DOHH2 (cell line): Measurements from ENCODE around the gene LRSAM1.

Experiments used
- H3F3A ChIP-seq: fragments of 200-600 bp; sonication (generic), shearing (Covaris generic); 2 replicates; pipeline ENCODE4 v1.6.0; 2016; ENCODE audit warnings: antibody characterized with exemption, mild to moderate bottlenecking; ENCODE audit not compliant: control insufficient read depth, insufficient read depth
- H3K27ac ChIP-seq: fragments of 200-600 bp; sonication (generic); 2 replicates; pipeline ENCODE4 v1.5.1; 2014; ENCODE audit warnings: low read depth, mild to moderate bottlenecking, low read length, moderate library complexity
- H3K27me3 ChIP-seq: fragments of 200-600 bp; sonication (generic); 2 replicates; pipeline ENCODE4 v1.6.1; 2014; ENCODE audit warnings: mild to moderate bottlenecking, low read length, mixed read lengths; ENCODE audit not compliant: control insufficient read depth
- H3K36me3 ChIP-seq: fragments of 200-600 bp; sonication (generic); 2 replicates; pipeline ENCODE4 v1.6.1; 2014; ENCODE audit warnings: mild to moderate bottlenecking, low read length, moderate library complexity, mixed read lengths; ENCODE audit not compliant: control insufficient read depth
- H3K4me1 ChIP-seq: fragments of 200-600 bp; sonication (generic); 2 replicates; pipeline ENCODE4 v1.6.1; 2014; ENCODE audit warnings: mild to moderate bottlenecking, low read length, mixed read lengths; ENCODE audit not compliant: control insufficient read depth
- H3K4me2 ChIP-seq: fragments of 200-600 bp; sonication (generic); 2 replicates; pipeline ENCODE4 v1.6.0; 2014; ENCODE audit warnings: mild to moderate bottlenecking, low read length, moderate library complexity
- H3K4me3 ChIP-seq: fragments of 200-600 bp; sonication (generic); 2 replicates; pipeline ENCODE4 v1.5.1; 2014; ENCODE audit warnings: mild to moderate bottlenecking, low read length, mixed read lengths
- H3K79me2 ChIP-seq: fragments of 200-600 bp; sonication (generic); 2 replicates; pipeline ENCODE4 v1.6.1; 2014; ENCODE audit warnings: mild to moderate bottlenecking, low read length, mixed read lengths; ENCODE audit not compliant: control insufficient read depth
- H3K9me2 ChIP-seq: fragments of 200-600 bp; sonication (generic); replicated peaks from 2 replicates; pipeline ENCODE4 v1.6.1; 2014; ENCODE audit warnings: mild to moderate bottlenecking, low read length, mixed read lengths; ENCODE audit not compliant: control insufficient read depth
- H3K9me3 ChIP-seq: fragments of 200-600 bp; sonication (generic); 2 replicates; pipeline ENCODE4 v1.6.1; 2014; ENCODE audit warnings: antibody characterized with exemption, low read length, mixed read lengths; ENCODE audit not compliant: control insufficient read depth, insufficient read depth
- H4K20me1 ChIP-seq: fragments of 200-600 bp; sonication (generic); 2 replicates; pipeline ENCODE4 v1.6.0; 2014; ENCODE audit warnings: low read depth, mild to moderate bottlenecking, antibody characterized with exemption, low read length, moderate library complexity; ENCODE audit not compliant: control insufficient read depth, insufficient read depth
- EZH2phosphoT487 ChIP-seq: fragments of 200-600 bp; sonication (generic); IDR thresholded peaks from 2 replicates; pipeline ENCODE4 v1.6.1; 2017; ENCODE audit warnings: borderline replicate concordance, mild to moderate bottlenecking, antibody characterized with exemption, low read length, moderate library complexity, mixed read lengths
- TF ChIP-seq, protein P1 (sequence below): fragments of 200-600 bp; sonication (generic); IDR thresholded peaks from one replicate; pipeline ENCODE4 v1.5.1; 2014; ENCODE audit warnings: antibody characterized with exemption, mild to moderate bottlenecking, low read depth, low read length; ENCODE audit not compliant: poor library complexity, severe bottlenecking

The LRSAM1 gene

DNA sequence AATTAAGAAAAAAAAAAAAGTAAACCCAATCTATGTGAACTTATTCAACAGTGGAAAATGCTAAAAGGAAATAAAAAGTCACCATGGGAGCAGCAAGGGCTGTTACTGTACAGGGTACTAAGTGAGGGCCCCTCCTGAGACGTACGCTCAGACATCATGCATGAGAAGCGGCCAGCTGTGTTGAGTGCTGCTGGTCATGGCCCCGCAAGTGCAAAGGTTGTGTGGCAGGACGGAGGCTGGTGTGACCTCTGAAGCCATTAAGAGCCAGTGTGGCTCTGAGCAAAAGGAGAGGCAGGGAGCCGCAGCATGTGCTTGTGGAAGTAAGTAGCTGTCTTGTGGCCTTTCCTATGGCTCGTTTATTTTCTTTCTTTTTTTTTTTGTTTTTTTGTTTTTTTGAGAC, 30.3 kb upstream of the LRSAM1 start:
- Histone ChIP-seq H3K4me2 (no peak overlapping the region), H3K79me2 (peaks cover 37% of the 10 kb centered on the region), H3K9me2 (no peaks in the 10 kb centered on the region), H3F3A (no peaks in the 10 kb centered on the region), H4K20me1 (0 out of 2 replicates have a peak, but pooled peaks cover 4% of the 10 kb centered on the region), H3K27ac (no peak overlapping the region), H3K4me3 (no peak overlapping the region), H3K36me3 (no peaks in the 10 kb centered on the region; the same call in 1 of the 2 replicates), H3K4me1 (peaks cover 24% of the 10 kb centered on the region), H3K9me3 (no peaks in the 10 kb centered on the region), H3K27me3 (no peaks in the 10 kb centered on the region)
- TF ChIP-seq, protein P1, sequence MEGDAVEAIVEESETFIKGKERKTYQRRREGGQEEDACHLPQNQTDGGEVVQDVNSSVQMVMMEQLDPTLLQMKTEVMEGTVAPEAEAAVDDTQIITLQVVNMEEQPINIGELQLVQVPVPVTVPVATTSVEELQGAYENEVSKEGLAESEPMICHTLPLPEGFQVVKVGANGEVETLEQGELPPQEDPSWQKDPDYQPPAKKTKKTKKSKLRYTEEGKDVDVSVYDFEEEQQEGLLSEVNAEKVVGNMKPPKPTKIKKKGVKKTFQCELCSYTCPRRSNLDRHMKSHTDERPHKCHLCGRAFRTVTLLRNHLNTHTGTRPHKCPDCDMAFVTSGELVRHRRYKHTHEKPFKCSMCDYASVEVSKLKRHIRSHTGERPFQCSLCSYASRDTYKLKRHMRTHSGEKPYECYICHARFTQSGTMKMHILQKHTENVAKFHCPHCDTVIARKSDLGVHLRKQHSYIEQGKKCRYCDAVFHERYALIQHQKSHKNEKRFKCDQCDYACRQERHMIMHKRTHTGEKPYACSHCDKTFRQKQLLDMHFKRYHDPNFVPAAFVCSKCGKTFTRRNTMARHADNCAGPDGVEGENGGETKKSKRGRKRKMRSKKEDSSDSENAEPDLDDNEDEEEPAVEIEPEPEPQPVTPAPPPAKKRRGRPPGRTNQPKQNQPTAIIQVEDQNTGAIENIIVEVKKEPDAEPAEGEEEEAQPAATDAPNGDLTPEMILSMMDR: no peak
- TF ChIP-seq EZH2phosphoT487: no peak

DNA sequence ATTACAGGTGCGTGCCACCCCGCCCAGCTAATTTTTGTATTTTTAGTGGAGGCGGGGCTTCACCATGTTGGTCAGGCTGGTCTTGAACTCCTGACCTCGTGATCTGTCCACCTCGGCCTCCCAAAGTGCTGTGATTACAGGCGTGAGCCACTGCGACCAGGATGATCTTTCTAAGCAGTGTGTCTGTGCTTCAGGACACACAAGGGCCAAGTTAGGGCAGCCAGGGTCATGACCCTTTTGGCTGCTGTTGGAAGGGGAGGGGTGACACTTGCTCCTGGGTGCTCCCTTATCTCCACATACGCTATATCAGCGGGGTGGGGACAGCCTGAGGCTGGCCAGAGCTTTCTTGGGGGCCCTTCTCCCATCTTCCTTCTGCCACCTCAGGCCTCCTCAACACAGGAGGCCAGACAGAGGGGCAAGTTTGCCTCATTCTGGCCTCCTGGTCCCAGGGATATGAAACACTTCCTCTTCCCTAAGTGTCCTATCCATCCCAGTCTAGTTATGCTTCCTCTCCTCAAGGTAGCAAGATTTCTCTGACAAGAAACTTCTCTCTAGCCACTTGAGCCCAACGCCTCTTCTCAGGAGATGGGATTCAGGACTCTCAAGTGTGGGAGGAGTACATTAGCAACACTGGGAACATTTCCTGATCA, 29.1 kb upstream of the LRSAM1 start:
- H4K20me1 ChIP-seq: 0 out of 2 replicates have a peak, but pooled peaks cover 4% of the 10 kb centered on the region
- no peaks in the 10 kb centered on the region for H3K27me3 ChIP-seq
- H3K9me3 ChIP-seq: no peaks in the 10 kb centered on the region
- no peak overlapping the region for H3K27ac ChIP-seq
- H3K4me1 ChIP-seq: peaks cover 26% of the 10 kb centered on the region
- TF ChIP-seq, protein P1: no peak
- no peak for TF ChIP-seq EZH2phosphoT487
- H3F3A ChIP-seq: no peaks in the 10 kb centered on the region
- H3K79me2 ChIP-seq: peaks cover 48% of the 10 kb centered on the region
- H3K9me2 ChIP-seq: no peaks in the 10 kb centered on the region
- peak overlapping the region; percentile 97 for H3K4me3 ChIP-seq
- peaks cover 4% of the 10 kb centered on the region for H3K36me3 ChIP-seq
- peak overlapping the region; percentile 99 for H3K4me2 ChIP-seq

DNA sequence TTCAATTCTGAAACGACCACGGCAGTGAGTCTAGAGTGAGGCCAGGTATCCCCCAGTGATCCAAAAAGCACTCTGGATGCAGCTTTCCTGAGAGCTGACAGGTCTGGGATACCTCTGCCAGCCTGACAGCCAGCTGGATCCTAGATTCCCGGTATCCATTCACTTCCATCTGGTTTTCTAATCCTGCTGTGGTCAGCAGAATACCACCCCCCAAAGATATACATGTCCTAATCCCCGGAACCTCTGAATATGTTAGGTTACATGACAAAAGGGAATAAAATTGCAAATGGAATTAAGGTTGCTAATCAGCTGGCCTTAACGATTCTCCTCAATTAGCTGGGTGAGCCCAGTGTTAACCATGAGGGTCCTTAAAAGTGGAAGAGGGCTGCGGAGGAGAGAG, 28.5 kb upstream of the LRSAM1 start:
- TF ChIP-seq, protein P1: no peak
- TF ChIP-seq EZH2phosphoT487: no peak
- H3K27ac ChIP-seq: no peak overlapping the region
- H3K4me1 ChIP-seq: peaks cover 26% of the 10 kb centered on the region
- H3K4me3 ChIP-seq: peak overlapping the region; percentile 97
- H3K79me2 ChIP-seq: peaks cover 53% of the 10 kb centered on the region
- H3K9me2 ChIP-seq: no peaks in the 10 kb centered on the region
- no peaks in the 10 kb centered on the region for H3K27me3 ChIP-seq
- peak overlapping the region; percentile 99 for H3K4me2 ChIP-seq
- peaks cover 4% of the 10 kb centered on the region for H3K36me3 ChIP-seq
- H4K20me1 ChIP-seq: 0 out of 2 replicates have a peak, but pooled peaks cover 4% of the 10 kb centered on the region
- no peaks in the 10 kb centered on the region for H3K9me3 ChIP-seq
- no peaks in the 10 kb centered on the region for H3F3A ChIP-seq
